ENCODE measurements around the gene MPZL1.

- TF ChIP-seq CTCF (IDR thresholded peaks at IDR 0.05) (no peak), POLR2A (IDR thresholded peaks at IDR 0.05) (no peak)
Measured at GRCh38 chr1:167706363-167706762, 15.4 kb upstream of the MPZL1 start.
